ENCODE results near the gene CD63. TPM values are rescaled to one million over a fixed set of nuclear protein-coding genes. Genes with fewer than 3 reads are reported as not detected.
A peak's percentile ranks its signal among the peaks of the same experiment; 100 is the strongest.

Gene CD63
- total RNA-seq, 1 experiment from 2014 or later: 367 TPM

- Histone ChIP-seq H3K36me3 (ENCODE audit: insufficient read depth, low read length, poor library complexity, severe bottlenecking) (peaks cover 33% of the 10 kb centered on the region), H3K27ac (ENCODE audit: low read depth, low read length, poor library complexity, severe bottlenecking) (peak overlapping the region; percentile 80), H3K4me1 (ENCODE audit: insufficient read depth, low read length, poor library complexity, severe bottlenecking) (peaks cover 9% of the 10 kb centered on the region), H3K27me3 (replicated peaks; ENCODE audit: insufficient read depth, low read depth, low read length, poor library complexity) (no peaks in the 10 kb centered on the region), H3K9me3 (ENCODE audit: low read depth, low read length, poor library complexity, severe bottlenecking) (no peaks in the 10 kb centered on the region), H3K4me3 (ENCODE audit: low read depth, low read length, poor library complexity, severe bottlenecking) (peak overlapping the region; percentile 70)
- peak; percentile 97 for DNase-seq (ENCODE audit: low spot score)
- POLR2A ChIA-PET (ENCODE audit: low non-redundant PET): interaction anchor here (0.6 kb wide), 1 partner anchor 1479 kb away, joined by 12 read pairs; no protein-coding TSS in a partner anchor
- CTCF ChIA-PET: interaction anchor here (0.6 to 0.8 kb wide), 4 partner anchors 227 to 1545 kb away, joined by 3 to 12 read pairs (median 6); no protein-coding TSS in a partner anchor
- intact Hi-C loops (cut with micrococcal nuclease; ENCODE audit: unreplicated experiment): no loop called here
- BruUV-seq (replicated peaks): no TSS peak
- TF ChIP-seq CTCF (conservative IDR thresholded peaks at IDR 0.05; ENCODE audit: low read depth, low read length) (no peak), EZH2 (IDR thresholded peaks at IDR 0.05; ENCODE audit: borderline replicate concordance, low read depth, low read length, poor library complexity, severe bottlenecking) (no peak)
Measured at GRCh38 chr12:55745361-55746173, 16.8 kb upstream of the CD63 start.

GRCh38 chr12:55744340-55745030 lies 15.7 kb upstream of the CD63 start:
- H3K4me1 ChIP-seq (ENCODE audit: insufficient read depth, low read length, poor library complexity, severe bottlenecking): peaks cover 9% of the 10 kb centered on the region
- no peaks in the 10 kb centered on the region for H3K27me3 ChIP-seq (replicated peaks; ENCODE audit: insufficient read depth, low read depth, low read length, poor library complexity)
- intact Hi-C loops (cut with micrococcal nuclease; ENCODE audit: unreplicated experiment): no loop called here
- BruUV-seq (replicated peaks): no TSS peak
- H3K36me3 ChIP-seq (ENCODE audit: insufficient read depth, low read length, poor library complexity, severe bottlenecking): peaks cover 22% of the 10 kb centered on the region
- peak overlapping the region; percentile 70 for H3K4me3 ChIP-seq (ENCODE audit: low read depth, low read length, poor library complexity, severe bottlenecking)
- no peaks in the 10 kb centered on the region for H3K9me3 ChIP-seq (ENCODE audit: low read depth, low read length, poor library complexity, severe bottlenecking)
- ChIA-PET POLR2A (ENCODE audit: low non-redundant PET) (interaction anchor here (0.6 kb wide), 1 partner anchor 45 kb away, joined by 3 read pairs; no protein-coding TSS in a partner anchor), CTCF (no interaction called here)
- H3K27ac ChIP-seq (ENCODE audit: low read depth, low read length, poor library complexity, severe bottlenecking): peak overlapping the region; percentile 80
- TF ChIP-seq EZH2 (IDR thresholded peaks at IDR 0.05; ENCODE audit: borderline replicate concordance, low read depth, low read length, poor library complexity, severe bottlenecking) (no peak), CTCF (conservative IDR thresholded peaks at IDR 0.05; ENCODE audit: low read depth, low read length) (no peak)
- no peak for DNase-seq (ENCODE audit: low spot score)

GRCh38 chr12:55743406-55744339 lies 14.9 kb upstream of the CD63 start:
- intact Hi-C loops (cut with micrococcal nuclease; ENCODE audit: unreplicated experiment): no loop called here
- ChIA-PET POLR2A (ENCODE audit: low non-redundant PET) (interaction anchor here (0.6 to 0.7 kb wide), 2 partner anchors 11 to 44 kb away, joined by 3 read pairs; no protein-coding TSS in a partner anchor), CTCF (interaction anchor here (0.5 to 0.6 kb wide), 2 partner anchors 28 to 56 kb away, joined by 7 read pairs; partner anchors contain the start of gene BLOC1S1)
- Histone ChIP-seq H3K4me3 (ENCODE audit: low read depth, low read length, poor library complexity, severe bottlenecking) (peak overlapping the region; percentile 70), H3K27ac (ENCODE audit: low read depth, low read length, poor library complexity, severe bottlenecking) (peak overlapping the region; percentile 80), H3K9me3 (ENCODE audit: low read depth, low read length, poor library complexity, severe bottlenecking) (no peaks in the 10 kb centered on the region), H3K4me1 (ENCODE audit: insufficient read depth, low read length, poor library complexity, severe bottlenecking) (peaks cover 9% of the 10 kb centered on the region), H3K36me3 (ENCODE audit: insufficient read depth, low read length, poor library complexity, severe bottlenecking) (peaks cover 14% of the 10 kb centered on the region), H3K27me3 (replicated peaks; ENCODE audit: insufficient read depth, low read depth, low read length, poor library complexity) (no peaks in the 10 kb centered on the region)
- DNase-seq (ENCODE audit: low spot score): peak; percentile 84
- TSS peak; percentile 33 for BruUV-seq (replicated peaks)
- TF ChIP-seq EZH2 (IDR thresholded peaks at IDR 0.05; ENCODE audit: borderline replicate concordance, low read depth, low read length, poor library complexity, severe bottlenecking): no peak
- peak; percentile 21; the same call in 1 of the 2 replicates for TF ChIP-seq CTCF (conservative IDR thresholded peaks at IDR 0.05; ENCODE audit: low read depth, low read length)
